ENCODE measurements around the gene CAPG.

CAPG gene

GRCh38 chr2:85438201-85439024 lies 28.2 kb upstream of the CAPG start:
- DNase-seq, result no peak

DNA sequence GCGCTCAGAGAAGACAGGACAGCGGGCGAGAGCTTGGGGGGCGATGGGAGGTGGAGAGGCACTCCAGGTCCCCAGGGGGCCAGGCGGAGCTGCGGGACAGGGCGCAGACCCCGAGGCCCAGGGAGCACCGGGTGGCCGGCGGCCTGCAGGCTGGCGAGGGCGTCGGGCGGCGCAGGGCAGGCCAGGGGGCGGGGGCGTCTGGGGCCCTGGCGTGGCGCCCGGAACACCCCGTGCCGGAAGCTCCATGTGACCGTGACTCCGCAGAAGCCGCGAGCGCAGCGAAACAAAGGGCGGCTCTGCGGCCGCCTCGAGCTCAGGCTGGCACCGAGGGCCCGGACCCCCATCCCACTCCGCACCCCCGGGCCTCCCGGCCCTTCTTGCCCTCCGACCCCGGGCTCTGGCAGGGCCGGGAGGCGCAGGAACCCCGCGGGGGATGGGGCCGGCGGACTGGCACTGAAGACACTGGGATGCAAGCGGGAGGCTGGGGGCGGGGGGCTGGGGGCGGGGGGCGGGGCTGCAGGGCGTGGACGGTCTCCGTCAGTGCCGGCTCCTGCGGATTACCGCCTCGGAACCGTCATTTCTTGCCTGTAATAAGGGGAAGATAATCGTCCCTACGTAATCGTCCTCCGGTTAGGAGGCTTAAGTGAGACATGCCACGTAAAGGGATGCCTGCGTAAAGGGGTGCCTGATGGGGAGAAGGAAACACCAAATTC lies 27.5 kb upstream of the CAPG start:
- peak; percentile 33 for DNase-seq

GRCh38 chr2:85436836-85437487 lies 26.8 kb upstream of the CAPG start:
- no peak for DNase-seq

GRCh38 chr2:85435981-85436835 lies 26.0 kb upstream of the CAPG start:
- DNase-seq, result no peak

DNA sequence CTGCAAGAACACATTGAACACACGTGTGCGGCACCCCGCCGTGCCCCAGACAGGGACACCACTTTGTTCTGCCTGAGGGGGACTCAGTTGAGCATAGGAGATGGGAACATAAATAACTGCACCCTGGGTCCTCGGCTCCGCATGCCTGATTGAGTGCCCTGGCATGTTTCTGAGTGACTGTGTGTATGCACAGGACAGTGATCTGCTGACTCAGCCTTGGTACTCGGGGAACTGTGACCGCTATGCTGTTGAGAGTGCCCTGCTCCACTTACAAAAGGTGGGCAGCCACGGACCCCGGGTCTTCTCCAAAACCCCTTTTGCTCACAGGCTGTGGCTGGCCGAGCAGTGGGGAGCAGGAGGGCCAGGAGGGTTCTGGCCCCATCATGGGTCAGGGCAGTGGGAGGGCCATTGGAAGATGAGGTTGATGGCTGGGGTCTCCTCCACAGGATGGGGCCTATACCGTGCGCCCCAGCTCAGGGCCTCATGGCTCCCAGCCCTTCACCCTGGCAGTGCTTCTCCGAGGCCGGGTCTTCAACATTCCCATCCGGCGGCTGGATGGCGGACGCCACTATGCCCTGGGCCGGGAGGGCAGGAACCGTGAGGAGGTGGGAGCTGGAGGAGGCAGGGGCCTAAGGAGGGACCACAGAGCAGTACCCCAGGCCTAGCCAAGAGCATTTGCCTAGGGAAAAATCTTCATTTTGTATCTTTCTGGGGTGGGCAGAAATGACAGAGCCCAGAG lies 25.2 kb upstream of the CAPG start:
- no peak for DNase-seq

GRCh38 chr2:85434696-85435095 lies 24.5 kb upstream of the CAPG start:
- DNase-seq, result no peak

DNA sequence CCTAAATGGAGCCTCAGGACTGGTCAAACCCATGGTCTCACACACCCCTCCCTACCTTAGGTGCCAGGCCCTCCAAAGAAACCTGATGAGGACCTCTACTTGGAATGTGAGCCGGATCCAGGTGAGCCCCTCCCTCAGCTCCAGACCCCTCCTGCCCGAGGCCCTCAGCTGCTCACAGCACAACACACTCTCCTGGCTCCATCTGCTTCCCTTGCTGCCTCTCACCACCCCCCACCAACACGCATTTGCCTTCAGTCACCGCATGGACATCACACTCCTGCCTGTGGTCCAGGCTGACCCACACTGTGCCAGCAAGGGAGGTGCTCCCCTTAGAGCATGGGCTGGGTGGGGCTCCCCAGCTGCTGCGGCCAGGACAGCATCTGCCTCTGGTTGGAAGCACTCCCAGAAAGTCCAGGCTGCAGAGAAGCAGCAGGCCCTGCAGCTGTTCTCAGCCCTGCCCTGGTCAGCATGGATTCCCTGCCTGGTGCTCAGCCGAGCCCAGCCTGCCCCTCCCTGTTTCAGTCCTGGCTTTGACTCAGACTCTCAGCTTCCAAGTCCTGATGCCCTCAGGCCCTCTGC lies 23.4 kb upstream of the CAPG start:
- DNase-seq, result no peak

- no peak for DNase-seq
Measured at GRCh38 chr2:85431570-85432205, 21.5 kb upstream of the CAPG start.

DNA sequence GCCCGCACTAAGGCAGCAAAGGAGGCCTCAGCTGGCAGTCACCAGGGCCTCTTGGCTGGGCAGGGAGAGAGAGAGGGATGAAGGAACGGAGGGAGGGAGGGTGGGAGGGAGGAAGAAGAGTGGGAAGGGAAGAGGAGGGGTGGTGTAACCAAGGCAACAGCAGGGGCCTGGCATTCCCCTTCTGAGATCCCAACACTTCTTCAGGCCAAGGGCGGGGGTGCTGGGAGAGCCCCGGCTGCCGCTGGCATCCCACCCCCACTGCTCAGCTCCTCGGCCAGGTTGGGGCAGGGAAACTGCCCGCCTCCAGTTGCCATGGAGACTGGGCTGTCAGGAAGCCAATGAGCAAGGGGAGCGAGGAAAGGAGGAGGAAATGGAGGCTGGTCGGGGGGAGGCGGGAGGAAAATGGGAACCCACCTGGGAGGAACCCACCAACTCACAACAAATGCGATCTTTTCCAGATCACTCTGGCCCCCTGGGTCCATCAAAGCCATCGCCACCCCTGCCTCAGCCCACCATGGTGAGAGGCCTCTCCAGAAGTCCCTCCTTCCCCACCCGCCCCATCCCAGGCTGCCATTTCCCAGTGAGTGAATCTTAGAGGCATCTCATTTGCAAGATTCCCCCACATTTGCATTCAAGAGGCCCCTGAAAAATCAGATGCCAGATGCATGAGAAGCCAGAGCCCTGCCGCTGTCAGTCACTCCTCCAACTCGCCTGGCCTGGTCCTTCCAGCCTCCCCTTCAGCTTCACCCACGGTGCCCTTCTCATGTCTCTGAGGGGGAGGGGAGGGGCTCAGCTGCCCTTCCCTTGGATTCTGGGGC lies 20.8 kb upstream of the CAPG start:
- DNase-seq, result no peak

DNA sequence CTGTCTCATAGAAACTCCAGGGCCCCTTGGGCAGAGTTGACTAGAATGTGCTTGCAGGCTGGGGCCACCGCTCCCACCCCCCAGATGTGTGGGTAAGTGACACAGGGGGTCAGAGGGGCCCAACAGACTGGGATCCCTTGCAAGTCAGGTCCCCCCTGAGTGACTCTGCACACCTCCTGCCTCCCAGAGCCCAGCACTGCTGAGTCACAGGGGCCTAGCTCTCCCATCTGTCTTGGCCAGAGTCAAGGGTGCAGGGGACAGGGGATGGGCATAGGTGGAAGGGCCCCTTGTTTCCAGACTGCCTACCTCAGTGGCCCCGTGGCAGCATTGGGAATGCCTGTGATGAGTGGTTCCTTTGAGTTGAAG lies 19.7 kb upstream of the CAPG start:
- no peak for DNase-seq

GRCh38 chr2:85429213-85429923 lies 19.2 kb upstream of the CAPG start:
- DNase-seq, result no peak

- no peak for DNase-seq
Measured at GRCh38 chr2:85428343-85428881, 18.2 kb upstream of the CAPG start.

DNA sequence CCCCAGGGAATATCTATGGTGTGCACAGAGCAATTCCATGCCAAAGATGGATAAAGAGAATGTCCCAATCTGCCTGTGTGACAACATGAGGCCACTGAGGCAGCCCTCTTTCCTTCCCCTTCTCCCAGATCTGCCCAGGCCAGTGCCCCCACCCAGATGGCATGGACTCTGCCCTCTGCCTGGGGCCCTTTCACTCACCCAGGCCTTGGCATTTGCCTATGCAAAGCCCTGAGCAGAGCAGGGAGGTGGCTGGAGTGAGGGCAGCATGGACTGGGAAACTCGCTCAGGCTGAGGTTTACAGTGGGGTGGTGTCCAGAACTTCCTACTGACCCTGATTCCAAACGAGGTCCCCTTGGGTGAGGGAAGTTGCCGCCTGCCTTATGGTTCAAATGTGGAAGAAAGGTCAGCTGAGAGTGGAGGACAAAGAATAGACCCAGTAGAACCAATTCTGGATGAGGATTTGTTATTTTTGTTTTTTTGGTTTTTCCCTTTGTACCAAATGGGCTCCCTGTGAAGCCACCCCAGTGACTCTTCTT lies 17.2 kb upstream of the CAPG start:
- no peak for DNase-seq

GRCh38 chr2:85425588-85425987 lies 15.4 kb upstream of the CAPG start:
- no peak for DNase-seq

GRCh38 chr2:85423525-85423924 lies 13.4 kb upstream of the CAPG start:
- DNase-seq, result no peak

DNA sequence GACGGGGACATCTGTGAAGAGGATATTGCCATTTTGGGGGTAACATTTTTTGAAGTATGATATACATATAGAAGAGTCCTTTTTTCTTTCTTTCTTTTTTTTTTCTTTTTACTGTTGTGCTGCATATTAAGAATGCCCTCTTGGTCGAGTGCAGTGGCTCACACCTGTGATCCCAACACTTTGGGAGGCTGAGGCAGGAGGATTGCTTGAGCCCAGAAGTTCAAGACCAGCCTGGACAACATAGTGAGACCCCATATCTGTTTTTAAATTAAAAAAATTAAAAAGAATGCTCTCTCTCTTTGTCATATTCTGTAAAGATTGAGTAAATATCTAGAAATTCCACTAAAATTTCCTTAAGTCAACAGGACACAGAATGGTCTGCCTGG lies 11.9 kb upstream of the CAPG start:
- no peak for DNase-seq

DNA sequence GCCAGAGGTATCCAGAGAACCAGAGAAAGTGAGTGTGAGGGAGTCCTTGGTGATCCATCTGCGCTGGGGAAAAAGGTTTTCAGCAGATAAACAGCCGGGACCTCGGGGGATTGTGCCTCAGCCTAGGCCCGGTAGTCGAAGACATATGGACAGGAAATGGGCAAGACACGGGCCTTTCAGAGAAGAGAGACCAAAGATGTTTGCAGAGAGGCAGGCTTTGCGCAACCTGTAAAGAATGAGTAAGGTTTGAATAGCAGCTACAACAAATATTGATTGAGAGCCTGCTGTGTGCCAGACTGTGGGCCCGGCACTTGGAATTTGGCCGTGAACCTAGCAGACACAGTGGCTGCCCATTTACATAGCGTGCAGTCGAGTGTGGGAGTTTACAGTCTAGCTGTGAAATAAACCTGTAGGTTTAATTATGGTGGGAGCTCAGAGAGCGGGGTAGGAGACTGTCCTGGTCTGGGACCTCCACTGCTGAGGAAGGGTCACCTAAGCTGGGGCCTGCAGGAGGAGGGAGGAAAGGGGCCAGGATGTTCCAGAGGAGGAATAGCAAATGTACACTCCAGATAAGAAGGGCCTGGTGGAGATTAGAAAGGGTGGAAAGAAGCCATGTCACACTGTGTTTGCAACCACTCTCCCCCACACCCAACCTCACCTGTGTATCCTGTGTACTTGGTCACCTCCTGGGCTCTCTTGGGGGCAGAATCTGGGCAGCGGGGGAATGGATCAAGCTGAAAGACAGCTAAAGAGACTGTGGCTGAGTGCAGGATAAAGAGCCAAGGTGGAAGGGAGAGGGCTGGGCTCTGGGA lies 11.3 kb upstream of the CAPG start:
- peak; percentile 52 for DNase-seq

DNA sequence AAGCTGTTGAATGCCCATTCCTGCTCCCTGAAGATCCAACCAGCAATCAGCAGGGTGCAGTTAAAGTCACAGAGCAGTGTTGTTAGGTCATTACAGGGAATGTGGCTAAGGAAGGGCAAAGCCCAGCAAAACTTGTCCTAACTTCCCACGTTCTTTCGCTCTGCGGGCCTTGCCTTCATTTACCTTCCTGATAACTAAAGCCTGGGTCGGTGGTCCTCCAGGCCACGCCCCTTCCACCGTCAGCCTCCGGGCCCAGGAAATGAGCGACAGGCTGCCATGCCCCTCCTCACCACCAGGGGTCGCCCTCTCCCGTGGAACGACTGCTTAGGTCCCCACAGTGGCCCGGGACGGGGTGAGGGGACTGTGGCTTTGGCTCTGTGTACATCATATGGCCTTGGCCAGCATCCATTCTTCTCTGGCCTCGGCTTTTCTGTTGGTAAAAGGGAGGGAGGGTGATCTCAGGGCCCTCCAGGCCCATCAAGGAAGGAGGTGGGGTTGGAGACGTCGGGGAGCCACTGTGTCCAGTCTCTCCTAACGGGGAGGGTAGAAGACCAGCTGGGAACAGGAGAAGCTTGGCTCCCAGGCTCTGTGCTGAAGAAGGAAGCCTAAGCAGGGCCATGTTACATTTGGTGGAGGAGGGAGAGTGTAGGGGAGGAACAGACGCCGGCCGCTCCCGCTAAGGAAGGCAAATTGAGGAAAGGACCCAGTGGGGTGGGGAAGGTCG lies 10.5 kb upstream of the CAPG start:
- DNase-seq, result peak; percentile 27
